Keratinocyte (primary cell): ENCODE measurements around the gene ATP1A1.

Experiments
- CTCF ChIP-seq, 3 experiments: IDR thresholded peaks in 1 of 3; conservative IDR thresholded peaks in 1 of 3; optimal IDR thresholded peaks in 1 of 3; 2 replicates in 2 of 3; 3 replicates in 1 of 3; pipeline versions ENCODE3 to v1.5.1; 2011; ENCODE audit warnings: low read length in 3 of 3, mild to moderate bottlenecking in 3 of 3, moderate library complexity in 2 of 3, control low read depth in 1 of 3, inconsistent platforms in 1 of 3; ENCODE audit not compliant: insufficient read depth in 2 of 3; ENCODE audit errors: extremely low read depth in 1 of 3
- EZH2 ChIP-seq: IDR thresholded peaks from one replicate; pipeline ENCODE4 v1.6.1; 2012; ENCODE audit warnings: inconsistent platforms, mild to moderate bottlenecking, low read length, moderate library complexity

GRCh38 chr1:116414364-116414763 lies 41.3 kb downstream of the ATP1A1 start:
- no peak for TF ChIP-seq CTCF (optimal IDR thresholded peaks at IDR 0.05 in 1 of 3, IDR thresholded peaks at IDR 0.05 in 1 of 3, conservative IDR thresholded peaks at IDR 0.05 in 1 of 3; ENCODE audit: extremely low read depth in 1 of 3, insufficient read depth in 2 of 3, low read length in 3 of 3)
- TF ChIP-seq EZH2 = no peak
